GM23338 (cell line): ENCODE data around the gene TSPOAP1. TPM values are rescaled to one million over a fixed set of nuclear protein-coding genes. Genes with fewer than 3 reads are reported as not detected.
A peak's percentile ranks its signal among the peaks of the same experiment; 100 is the strongest.

Source experiments
- ATAC-seq: fragments of 200-7000 bp; cut with Tn5 transposase; 3 replicates; pipeline ENCODE4 v1.9.1; 2020
- DNase-seq: peaks from one replicate; pipeline ENCODE4 v3.0.0-alpha.2; 2015; ENCODE audit warnings: low spot score
- H2AFZ ChIP-seq: fragments of 200-600 bp; sonication (generic); 2 replicates; pipeline ENCODE4 v1.8.0; 2016; ENCODE audit warnings: antibody characterized with exemption, mild to moderate bottlenecking, moderate library complexity
- H3F3A ChIP-seq: fragments of 200-600 bp; sonication (generic); replicated peaks from 2 replicates; pipeline ENCODE4 v1.8.0; 2017; ENCODE audit warnings: antibody characterized with exemption, mixed run types, low read depth
- H3K27ac ChIP-seq: fragments of 200-600 bp; sonication (generic); 2 replicates; pipeline ENCODE4 v1.6.1; 2016; ENCODE audit warnings: low read depth
- H3K27me3 ChIP-seq: fragments of 200-600 bp; sonication (generic); 2 replicates; pipeline ENCODE4 v1.8.0; 2016; ENCODE audit warnings: mild to moderate bottlenecking, mixed run types, moderate library complexity; ENCODE audit not compliant: insufficient read depth
- H3K36me3 ChIP-seq: fragments of 200-600 bp; sonication (generic); 2 replicates; pipeline ENCODE4 v1.8.0; 2016; ENCODE audit warnings: mild to moderate bottlenecking; ENCODE audit not compliant: insufficient read depth
- H3K4me1 ChIP-seq: fragments of 200-600 bp; sonication (generic); 2 replicates; pipeline ENCODE4 v1.8.0; 2016; ENCODE audit warnings: mild to moderate bottlenecking, moderate library complexity; ENCODE audit not compliant: insufficient read depth
- H3K4me2 ChIP-seq: fragments of 200-600 bp; sonication (generic); 2 replicates; pipeline ENCODE4 v1.7.1; 2017; ENCODE audit warnings: mixed run types
- H3K4me3 ChIP-seq: fragments of 200-600 bp; sonication (generic); 2 replicates; pipeline ENCODE4 v1.6.1; 2016; ENCODE audit warnings: mixed run types
- H3K79me2 ChIP-seq: fragments of 200-600 bp; sonication (generic); replicated peaks from 2 replicates; pipeline ENCODE4 v1.8.0; 2017; ENCODE audit warnings: mild to moderate bottlenecking; ENCODE audit not compliant: insufficient read depth
- H3K9me2 ChIP-seq: fragments of 200-600 bp; sonication (generic); 2 replicates; pipeline ENCODE4 v1.8.0; 2017; ENCODE audit not compliant: insufficient read depth
- H4K20me1 ChIP-seq: fragments of 200-600 bp; sonication (generic); replicated peaks from 2 replicates; pipeline ENCODE4 v1.8.0; 2017; ENCODE audit warnings: mild to moderate bottlenecking; ENCODE audit not compliant: insufficient read depth
- H3K27ac Mint-ChIP-seq: 2 replicates; pipeline ENCODE4 v1.8.0; 2020; ENCODE audit warnings: inconsistent platforms, mild to moderate bottlenecking, moderate library complexity, mixed read lengths
- H3K27me3 Mint-ChIP-seq: 3 replicates; pipeline ENCODE4 v1.8.0; 2022; ENCODE audit warnings: low read depth, mild to moderate bottlenecking, moderate library complexity, mixed read lengths, inconsistent platforms; ENCODE audit not compliant: insufficient read depth, poor library complexity
- H3K36me3 Mint-ChIP-seq: 3 replicates; pipeline ENCODE4 v1.8.0; 2021; ENCODE audit warnings: low read depth, mild to moderate bottlenecking, inconsistent platforms, moderate library complexity, mixed read lengths
- H3K4me1 Mint-ChIP-seq: 3 replicates; pipeline ENCODE4 v1.8.0; 2020; ENCODE audit warnings: mild to moderate bottlenecking, inconsistent platforms, mixed read lengths
- H3K4me3 Mint-ChIP-seq: 3 replicates; pipeline ENCODE4 v1.8.0; 2021; ENCODE audit warnings: moderate library complexity, mild to moderate bottlenecking, inconsistent platforms, mixed read lengths
- H3K9me3 Mint-ChIP-seq: 3 replicates; pipeline ENCODE4 v1.8.0; 2020; ENCODE audit warnings: moderate library complexity, mild to moderate bottlenecking, inconsistent platforms, mixed read lengths
- CREB1 ChIP-seq: fragments of 250-450 bp; sonication (Bioruptor Pico); IDR thresholded peaks from 2 replicates; pipeline ENCODE4 v1.5.0; 2020; ENCODE audit warnings: low read depth, mild to moderate bottlenecking, moderate library complexity
- EZH2phosphoT487 ChIP-seq: fragments of 200-600 bp; sonication (generic); IDR thresholded peaks from one replicate; pipeline ENCODE4 v1.8.1; 2018; ENCODE audit warnings: antibody characterized with exemption; ENCODE audit not compliant: unreplicated experiment
- NANOG ChIP-seq: IDR thresholded peaks from 2 replicates; pipeline ENCODE4 v1.6.1; 2016; ENCODE audit warnings: antibody characterized with exemption, borderline replicate concordance
- POLR2AphosphoS5 ChIP-seq: IDR thresholded peaks from 2 replicates; pipeline ENCODE4 v1.6.1; 2016; ENCODE audit warnings: antibody characterized with exemption, low read depth
- STAT1 ChIP-seq: IDR thresholded peaks from one replicate; pipeline ENCODE4 v1.6.1; 2016; ENCODE audit warnings: antibody characterized with exemption; ENCODE audit not compliant: unreplicated experiment
- ZNF114 ChIP-seq: fragments of 250-450 bp; sonication (Bioruptor Pico); IDR thresholded peaks from 2 replicates; pipeline ENCODE4 v1.5.0; 2020; ENCODE audit warnings: mild to moderate bottlenecking, moderate library complexity
- ZNF462 ChIP-seq: fragments of 250-450 bp; sonication (Bioruptor Pico); IDR thresholded peaks from 2 replicates; pipeline ENCODE4 v1.5.0; 2020; ENCODE audit warnings: mild to moderate bottlenecking, moderate library complexity
- polyA plus RNA-seq: library from polyadenylated mRNA; unstranded; fragments of >200 nt; fragmentation: Nextera tagmentation; extraction: Ambion mirVana; gene quantifications from 2 replicates; pipeline ENCODE4 v1.2.1, GENCODE V29; 2016
- total RNA-seq: library from RNA; depleted of rRNA; stranded (reverse); fragments of >200 nt; shearing (Covaris generic); gene quantifications from 2 replicates; pipeline ENCODE4 v1.2.3, GENCODE V29; 2014
- TF ChIP-seq, protein P1 (sequence below): IDR thresholded peaks from 2 replicates; pipeline ENCODE4 v1.6.1; 2016; ENCODE audit warnings: antibody characterized with exemption
- TF ChIP-seq, protein P2 (sequence below), 2 experiments: fragments of 200-600 bp in 1 of 2; sonication (generic) in 1 of 2; conservative IDR thresholded peaks; 2 replicates each; pipeline versions ENCODE4 v1.5.1 to v1.6.1; 2016 to 2017; ENCODE audit warnings: antibody characterized with exemption in 2 of 2, low read depth in 2 of 2, mild to moderate bottlenecking in 2 of 2, moderate library complexity in 1 of 2

The TSPOAP1 gene
- total and polyA plus RNA-seq, 2 experiments from 2014 or later = 7.3 to 11.8 TPM

DNA sequence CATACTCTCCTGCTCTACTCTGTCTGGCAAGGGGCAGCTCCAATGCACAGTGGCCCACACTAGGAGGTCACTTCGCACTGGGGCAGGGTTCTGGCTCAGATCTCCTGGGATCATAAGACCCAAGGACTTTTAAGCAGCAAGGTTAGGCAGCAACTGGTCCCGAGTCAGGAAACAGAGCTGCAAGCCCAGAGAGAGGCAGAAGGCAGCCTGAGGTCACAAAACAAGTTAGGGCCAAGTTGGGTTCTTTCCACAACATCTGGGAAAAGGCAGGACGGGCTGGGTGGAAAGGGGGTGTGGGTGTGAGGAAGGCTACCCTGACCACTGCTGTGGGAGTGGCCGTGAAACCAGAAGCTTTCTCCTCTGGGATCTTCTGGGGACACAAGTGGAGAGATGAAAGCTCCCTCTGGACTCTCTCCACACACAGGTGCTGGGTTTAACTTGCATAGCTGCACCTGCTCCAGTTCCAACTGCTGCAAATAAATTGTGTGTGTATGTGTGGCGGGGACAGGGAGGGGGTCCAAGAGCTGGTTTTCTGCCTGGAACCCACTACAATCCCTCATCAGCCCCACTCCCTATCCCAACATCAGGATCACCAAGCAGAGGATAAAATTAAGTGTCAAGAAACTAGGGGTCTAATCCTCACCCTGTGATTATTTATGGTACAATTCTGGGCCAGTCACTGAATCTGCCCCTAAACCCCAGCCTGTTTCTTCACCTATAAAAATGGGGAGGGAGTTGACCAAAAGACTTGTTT is 8.0 kb upstream of the TSPOAP1 start:
- H3K4me1 Mint-ChIP-seq = peaks cover 51% of the 10 kb centered on the region
- peak overlapping the region; percentile 93 for H3K27ac Mint-ChIP-seq
- H4K20me1 ChIP-seq = no peaks in the 10 kb centered on the region

GRCh38 chr17:58335779-58336455 is 7.3 kb upstream of the TSPOAP1 start:
- no peaks in the 10 kb centered on the region for H3K79me2 ChIP-seq
- no peak overlapping the region for H3K4me2 ChIP-seq
- Mint-ChIP-seq H3K27ac (peak overlapping the region; percentile 47; the same call in 1 of the 2 replicates), H3K4me1 (peaks cover 58% of the 10 kb centered on the region), H3K9me3 (no peaks in the 10 kb centered on the region), H3K27me3 (peaks cover 27% of the 10 kb centered on the region), H3K4me3 (no peak overlapping the region; the same call in 2 of the 3 replicates), H3K36me3 (no peaks in the 10 kb centered on the region)
- H2AFZ ChIP-seq = no peak overlapping the region
- 0 out of 2 replicates have a peak, but pooled peaks cover 3% of the 10 kb centered on the region for H3F3A ChIP-seq
- TF ChIP-seq EZH2phosphoT487 = no peak
- TF ChIP-seq, protein P1, sequence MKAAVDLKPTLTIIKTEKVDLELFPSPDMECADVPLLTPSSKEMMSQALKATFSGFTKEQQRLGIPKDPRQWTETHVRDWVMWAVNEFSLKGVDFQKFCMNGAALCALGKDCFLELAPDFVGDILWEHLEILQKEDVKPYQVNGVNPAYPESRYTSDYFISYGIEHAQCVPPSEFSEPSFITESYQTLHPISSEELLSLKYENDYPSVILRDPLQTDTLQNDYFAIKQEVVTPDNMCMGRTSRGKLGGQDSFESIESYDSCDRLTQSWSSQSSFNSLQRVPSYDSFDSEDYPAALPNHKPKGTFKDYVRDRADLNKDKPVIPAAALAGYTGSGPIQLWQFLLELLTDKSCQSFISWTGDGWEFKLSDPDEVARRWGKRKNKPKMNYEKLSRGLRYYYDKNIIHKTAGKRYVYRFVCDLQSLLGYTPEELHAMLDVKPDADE = no peak
- TF ChIP-seq, protein P2, sequence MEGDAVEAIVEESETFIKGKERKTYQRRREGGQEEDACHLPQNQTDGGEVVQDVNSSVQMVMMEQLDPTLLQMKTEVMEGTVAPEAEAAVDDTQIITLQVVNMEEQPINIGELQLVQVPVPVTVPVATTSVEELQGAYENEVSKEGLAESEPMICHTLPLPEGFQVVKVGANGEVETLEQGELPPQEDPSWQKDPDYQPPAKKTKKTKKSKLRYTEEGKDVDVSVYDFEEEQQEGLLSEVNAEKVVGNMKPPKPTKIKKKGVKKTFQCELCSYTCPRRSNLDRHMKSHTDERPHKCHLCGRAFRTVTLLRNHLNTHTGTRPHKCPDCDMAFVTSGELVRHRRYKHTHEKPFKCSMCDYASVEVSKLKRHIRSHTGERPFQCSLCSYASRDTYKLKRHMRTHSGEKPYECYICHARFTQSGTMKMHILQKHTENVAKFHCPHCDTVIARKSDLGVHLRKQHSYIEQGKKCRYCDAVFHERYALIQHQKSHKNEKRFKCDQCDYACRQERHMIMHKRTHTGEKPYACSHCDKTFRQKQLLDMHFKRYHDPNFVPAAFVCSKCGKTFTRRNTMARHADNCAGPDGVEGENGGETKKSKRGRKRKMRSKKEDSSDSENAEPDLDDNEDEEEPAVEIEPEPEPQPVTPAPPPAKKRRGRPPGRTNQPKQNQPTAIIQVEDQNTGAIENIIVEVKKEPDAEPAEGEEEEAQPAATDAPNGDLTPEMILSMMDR (conservative IDR thresholded peaks at IDR 0.05; ENCODE audit: low read depth in 2 of 2) = no peak
- no peak for TF ChIP-seq NANOG
- no peak for TF ChIP-seq POLR2AphosphoS5
- TF ChIP-seq STAT1 = no peak
- TF ChIP-seq ZNF114 = no peak
- TF ChIP-seq ZNF462 (CRISPR knock-in tag) = no peak
- H3K4me1 ChIP-seq = peaks cover 32% of the 10 kb centered on the region
- H3K9me2 ChIP-seq = 0 out of 2 replicates have a peak, but pooled peaks cover 8% of the 10 kb centered on the region
- DNase-seq = no peak
- H3K27ac ChIP-seq = no peak overlapping the region
- H3K4me3 ChIP-seq = no peak overlapping the region
- no peaks in the 10 kb centered on the region for H3K27me3 ChIP-seq
- no peak for ATAC-seq
- no peaks in the 10 kb centered on the region for H3K36me3 ChIP-seq
- no peaks in the 10 kb centered on the region for H4K20me1 ChIP-seq

More for the DNA sequence above, 8.0 kb upstream of the TSPOAP1 start:
- no peaks in the 10 kb centered on the region for H3K9me3 Mint-ChIP-seq
- H3K36me3 ChIP-seq = no peaks in the 10 kb centered on the region
- no peak for TF ChIP-seq CREB1 (CRISPR knock-in tag)
- H3F3A ChIP-seq = 0 out of 2 replicates have a peak, but pooled peaks cover 3% of the 10 kb centered on the region
- H3K4me3 ChIP-seq = no peak overlapping the region
- H3K79me2 ChIP-seq = no peaks in the 10 kb centered on the region
- H3K27me3 Mint-ChIP-seq = peaks cover 26% of the 10 kb centered on the region
- H3K36me3 Mint-ChIP-seq = no peaks in the 10 kb centered on the region
- peaks cover 25% of the 10 kb centered on the region for H3K4me1 ChIP-seq
- H3K9me2 ChIP-seq = 0 out of 2 replicates have a peak, but pooled peaks cover 6% of the 10 kb centered on the region
- 0 out of 2 replicates have a peak overlapping the region, but pooled peaks have one; percentile 94 for H3K27ac ChIP-seq
- ATAC-seq (no peak), DNase-seq (no peak)
- peak overlapping the region; percentile 81; the same call in 1 of the 2 replicates for H3K4me2 ChIP-seq
- H2AFZ ChIP-seq = no peak overlapping the region
- H3K4me3 Mint-ChIP-seq = no peak overlapping the region; the same call in 2 of the 3 replicates
- no peaks in the 10 kb centered on the region for H3K27me3 ChIP-seq
